Retinal pigment epithelial cell (primary cell): Measurements from ENCODE around the gene SLC4A5.

Experiments
- DNase-seq: peaks from one replicate; pipeline ENCODE4 v3.0.0-alpha.2; 2010; ENCODE audit warnings: low read depth
- H3K4me3 ChIP-seq: 2 replicates; pipeline ENCODE4 v1.5.1; 2011; ENCODE audit warnings: mild to moderate bottlenecking, low read length, control low read depth, moderate library complexity
- TF ChIP-seq, protein P1 (sequence below): conservative IDR thresholded peaks from 2 replicates; pipeline ENCODE4 v1.5.1; 2011; ENCODE audit warnings: low read depth, low read length, control low read depth, inconsistent platforms

SLC4A5 gene

DNA sequence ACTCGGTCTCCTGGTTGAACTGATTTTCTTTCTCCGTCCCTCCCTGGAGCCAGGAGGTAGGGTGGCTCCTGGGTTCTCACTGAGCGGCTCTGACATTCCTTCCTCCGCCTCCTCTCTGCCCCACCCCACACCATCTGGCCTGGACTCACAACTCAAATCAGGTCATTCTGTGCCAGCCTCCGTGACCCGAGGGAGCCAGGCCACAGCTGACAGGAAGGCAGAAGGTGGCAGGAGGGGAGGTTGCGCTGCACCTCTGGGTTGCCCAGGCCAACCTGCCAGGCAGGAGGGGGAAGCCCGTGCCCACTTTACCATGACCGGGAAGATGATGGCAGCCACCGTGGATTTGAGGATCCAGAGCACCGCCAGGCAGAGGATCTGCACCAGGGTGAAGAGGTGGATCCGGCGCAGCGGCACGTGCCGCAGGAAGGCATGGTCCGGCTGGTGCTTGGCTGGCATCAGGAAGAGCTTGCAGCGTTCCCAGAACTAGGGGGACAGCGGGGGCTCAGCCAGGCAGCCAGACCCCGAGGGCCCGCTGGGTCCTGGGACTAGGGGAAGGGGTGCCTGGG, 116.5 kb downstream of the SLC4A5 start:
- no peak overlapping the region for H3K4me3 ChIP-seq
- DNase-seq = peak; percentile 21
- TF ChIP-seq, protein P1, sequence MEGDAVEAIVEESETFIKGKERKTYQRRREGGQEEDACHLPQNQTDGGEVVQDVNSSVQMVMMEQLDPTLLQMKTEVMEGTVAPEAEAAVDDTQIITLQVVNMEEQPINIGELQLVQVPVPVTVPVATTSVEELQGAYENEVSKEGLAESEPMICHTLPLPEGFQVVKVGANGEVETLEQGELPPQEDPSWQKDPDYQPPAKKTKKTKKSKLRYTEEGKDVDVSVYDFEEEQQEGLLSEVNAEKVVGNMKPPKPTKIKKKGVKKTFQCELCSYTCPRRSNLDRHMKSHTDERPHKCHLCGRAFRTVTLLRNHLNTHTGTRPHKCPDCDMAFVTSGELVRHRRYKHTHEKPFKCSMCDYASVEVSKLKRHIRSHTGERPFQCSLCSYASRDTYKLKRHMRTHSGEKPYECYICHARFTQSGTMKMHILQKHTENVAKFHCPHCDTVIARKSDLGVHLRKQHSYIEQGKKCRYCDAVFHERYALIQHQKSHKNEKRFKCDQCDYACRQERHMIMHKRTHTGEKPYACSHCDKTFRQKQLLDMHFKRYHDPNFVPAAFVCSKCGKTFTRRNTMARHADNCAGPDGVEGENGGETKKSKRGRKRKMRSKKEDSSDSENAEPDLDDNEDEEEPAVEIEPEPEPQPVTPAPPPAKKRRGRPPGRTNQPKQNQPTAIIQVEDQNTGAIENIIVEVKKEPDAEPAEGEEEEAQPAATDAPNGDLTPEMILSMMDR = no peak

GRCh38 chr2:74225698-74226459, 117.3 kb downstream of the SLC4A5 start:
- H3K4me3 ChIP-seq = no peak overlapping the region
- DNase-seq = no peak
- TF ChIP-seq, protein P1 = no peak

DNA sequence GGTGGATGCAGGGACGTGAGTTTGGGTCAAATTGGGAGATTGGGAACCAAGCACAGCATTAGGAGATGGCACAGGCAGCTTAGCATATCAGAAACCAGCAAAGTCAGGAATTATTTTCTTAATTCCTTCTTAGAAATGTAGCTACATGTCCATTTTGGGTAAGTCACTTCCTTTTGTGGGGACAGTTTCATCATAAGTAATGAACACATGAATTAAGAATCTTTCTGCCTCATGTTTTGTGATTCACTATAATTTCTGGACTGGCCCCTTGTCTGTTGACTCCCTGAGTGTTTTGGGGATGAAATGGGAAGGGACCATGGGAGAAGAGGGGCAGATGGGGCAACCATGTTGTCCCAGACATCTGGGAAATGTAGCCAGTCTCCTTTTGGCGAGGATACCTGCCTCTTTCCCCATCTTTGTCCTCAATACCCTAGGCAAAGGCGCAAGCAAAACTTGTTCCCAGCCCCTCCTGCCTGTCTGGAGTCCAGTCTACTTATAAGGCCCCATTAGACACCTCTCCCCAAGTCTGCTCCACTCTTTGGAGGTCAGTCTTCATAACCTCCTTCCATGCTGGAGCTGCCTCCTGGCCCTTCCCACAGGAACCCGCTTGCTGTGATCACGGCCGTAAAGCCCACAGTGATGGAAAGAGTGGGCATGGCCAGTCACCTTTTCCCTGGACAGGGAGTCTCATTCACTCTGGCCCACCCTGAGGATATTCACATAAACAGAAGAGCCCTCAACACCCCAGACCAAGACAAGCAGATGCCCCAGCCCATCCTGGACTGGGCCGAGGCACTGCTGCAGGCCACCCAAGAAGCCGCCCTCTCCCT, 119.1 kb downstream of the SLC4A5 start:
- DNase-seq = no peak
- TF ChIP-seq, protein P1 = no peak
- no peak overlapping the region for H3K4me3 ChIP-seq

DNA sequence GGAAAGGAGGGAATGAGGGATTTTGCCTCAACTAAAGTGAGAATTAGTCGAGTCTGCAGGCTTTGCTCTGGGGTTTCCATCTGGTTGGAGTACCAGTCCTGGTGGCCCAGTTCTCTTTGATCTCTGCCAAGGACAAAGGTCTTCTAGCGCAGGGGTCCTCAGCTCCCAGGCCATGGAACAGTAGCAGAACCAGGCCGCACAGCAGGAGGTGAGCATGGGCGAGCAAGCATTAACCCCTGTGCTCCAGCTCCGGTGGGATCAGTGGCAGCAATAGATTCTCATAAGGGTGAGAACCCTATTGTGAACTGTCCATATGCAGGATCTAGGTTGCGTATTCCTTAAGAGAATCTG, 120.9 kb downstream of the SLC4A5 start:
- TF ChIP-seq, protein P1 = no peak
- no peak overlapping the region for H3K4me3 ChIP-seq
- no peak for DNase-seq

DNA sequence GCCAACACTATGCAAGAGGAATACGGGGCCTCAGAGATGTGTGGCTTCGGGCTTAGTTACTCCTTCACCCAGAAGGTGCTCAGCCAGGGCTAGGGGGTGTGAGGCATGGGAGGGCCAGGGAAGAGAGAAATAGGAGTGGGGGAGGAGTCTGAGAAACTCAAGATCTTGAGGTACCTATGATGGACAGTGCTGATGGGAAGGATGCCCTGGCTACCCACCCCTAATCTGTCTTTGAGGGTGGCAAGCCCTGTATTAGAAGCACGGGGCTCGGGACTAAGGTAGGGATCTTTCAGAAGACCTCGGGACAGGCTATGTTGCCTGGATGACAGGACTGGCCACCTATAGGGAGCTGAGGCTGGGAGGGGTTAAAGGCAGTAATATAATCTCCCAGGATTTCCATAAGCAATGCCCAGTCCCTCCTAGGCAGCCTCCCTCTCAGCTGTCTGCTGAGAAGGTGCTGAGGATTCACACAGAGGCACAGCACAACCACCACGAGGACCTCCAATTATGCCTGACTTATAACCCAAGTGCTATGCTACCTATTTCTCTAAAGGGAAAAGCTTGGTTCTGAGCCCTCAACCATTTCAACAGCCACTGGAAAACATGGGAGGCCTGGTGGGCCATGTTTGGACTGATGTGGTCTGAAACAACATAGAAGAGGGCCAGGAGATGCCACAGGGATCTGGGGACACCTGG, 121.5 kb downstream of the SLC4A5 start:
- TF ChIP-seq, protein P1 = no peak
- H3K4me3 ChIP-seq = no peak overlapping the region

GRCh38 chr2:74221091-74221490, 122.1 kb downstream of the SLC4A5 start:
- DNase-seq = no peak
- H3K4me3 ChIP-seq = no peak overlapping the region
- TF ChIP-seq, protein P1 = no peak

More for the DNA sequence above, 121.5 kb downstream of the SLC4A5 start:
- no peak for DNase-seq
